ENCODE results near the gene ADAMTS17.

Gene ADAMTS17

DNA sequence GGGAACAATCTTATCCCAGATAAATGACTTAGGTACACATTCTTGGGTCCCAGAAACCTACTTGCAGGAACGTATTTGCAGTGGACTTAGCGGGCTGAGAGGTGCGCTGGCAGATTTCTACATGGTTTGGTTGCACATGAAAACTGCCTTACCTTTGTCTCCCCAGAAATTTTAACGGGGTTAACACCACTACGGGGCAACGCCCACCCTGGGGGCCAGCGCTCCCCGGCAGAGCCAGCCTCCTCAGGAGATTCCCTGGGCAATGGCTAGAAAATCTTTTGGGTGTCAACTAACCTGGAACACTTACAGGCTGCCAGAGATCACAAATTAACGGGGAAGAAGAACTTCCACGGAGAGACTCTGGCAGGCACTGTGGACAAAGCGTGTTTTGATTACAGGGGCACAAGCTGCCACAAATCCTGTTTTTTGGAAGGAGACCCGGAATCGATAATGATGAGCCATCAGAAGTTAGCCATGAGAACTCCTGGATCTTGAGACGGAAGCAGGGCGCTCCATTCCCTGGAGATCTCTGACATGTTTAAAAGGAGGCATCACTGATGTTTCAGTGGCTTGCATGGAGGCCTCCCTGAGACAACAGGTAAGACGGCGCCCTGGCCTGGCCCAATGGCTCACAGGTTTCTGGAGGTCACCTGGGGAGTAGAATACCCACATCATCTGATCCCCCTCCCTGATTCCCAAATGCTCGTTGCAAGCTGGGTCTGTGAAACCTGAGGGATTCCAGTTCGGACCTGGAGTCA is 288.9 kb downstream of the ADAMTS17 start:
- TF ChIP-seq, protein P1, sequence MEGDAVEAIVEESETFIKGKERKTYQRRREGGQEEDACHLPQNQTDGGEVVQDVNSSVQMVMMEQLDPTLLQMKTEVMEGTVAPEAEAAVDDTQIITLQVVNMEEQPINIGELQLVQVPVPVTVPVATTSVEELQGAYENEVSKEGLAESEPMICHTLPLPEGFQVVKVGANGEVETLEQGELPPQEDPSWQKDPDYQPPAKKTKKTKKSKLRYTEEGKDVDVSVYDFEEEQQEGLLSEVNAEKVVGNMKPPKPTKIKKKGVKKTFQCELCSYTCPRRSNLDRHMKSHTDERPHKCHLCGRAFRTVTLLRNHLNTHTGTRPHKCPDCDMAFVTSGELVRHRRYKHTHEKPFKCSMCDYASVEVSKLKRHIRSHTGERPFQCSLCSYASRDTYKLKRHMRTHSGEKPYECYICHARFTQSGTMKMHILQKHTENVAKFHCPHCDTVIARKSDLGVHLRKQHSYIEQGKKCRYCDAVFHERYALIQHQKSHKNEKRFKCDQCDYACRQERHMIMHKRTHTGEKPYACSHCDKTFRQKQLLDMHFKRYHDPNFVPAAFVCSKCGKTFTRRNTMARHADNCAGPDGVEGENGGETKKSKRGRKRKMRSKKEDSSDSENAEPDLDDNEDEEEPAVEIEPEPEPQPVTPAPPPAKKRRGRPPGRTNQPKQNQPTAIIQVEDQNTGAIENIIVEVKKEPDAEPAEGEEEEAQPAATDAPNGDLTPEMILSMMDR (conservative IDR thresholded peaks at IDR 0.05; ENCODE audit: low read length), result no peak
- no peak for DNase-seq (ENCODE audit: low read depth)
- H3K4me3 ChIP-seq (ENCODE audit: low read length), result no peak overlapping the region

DNA sequence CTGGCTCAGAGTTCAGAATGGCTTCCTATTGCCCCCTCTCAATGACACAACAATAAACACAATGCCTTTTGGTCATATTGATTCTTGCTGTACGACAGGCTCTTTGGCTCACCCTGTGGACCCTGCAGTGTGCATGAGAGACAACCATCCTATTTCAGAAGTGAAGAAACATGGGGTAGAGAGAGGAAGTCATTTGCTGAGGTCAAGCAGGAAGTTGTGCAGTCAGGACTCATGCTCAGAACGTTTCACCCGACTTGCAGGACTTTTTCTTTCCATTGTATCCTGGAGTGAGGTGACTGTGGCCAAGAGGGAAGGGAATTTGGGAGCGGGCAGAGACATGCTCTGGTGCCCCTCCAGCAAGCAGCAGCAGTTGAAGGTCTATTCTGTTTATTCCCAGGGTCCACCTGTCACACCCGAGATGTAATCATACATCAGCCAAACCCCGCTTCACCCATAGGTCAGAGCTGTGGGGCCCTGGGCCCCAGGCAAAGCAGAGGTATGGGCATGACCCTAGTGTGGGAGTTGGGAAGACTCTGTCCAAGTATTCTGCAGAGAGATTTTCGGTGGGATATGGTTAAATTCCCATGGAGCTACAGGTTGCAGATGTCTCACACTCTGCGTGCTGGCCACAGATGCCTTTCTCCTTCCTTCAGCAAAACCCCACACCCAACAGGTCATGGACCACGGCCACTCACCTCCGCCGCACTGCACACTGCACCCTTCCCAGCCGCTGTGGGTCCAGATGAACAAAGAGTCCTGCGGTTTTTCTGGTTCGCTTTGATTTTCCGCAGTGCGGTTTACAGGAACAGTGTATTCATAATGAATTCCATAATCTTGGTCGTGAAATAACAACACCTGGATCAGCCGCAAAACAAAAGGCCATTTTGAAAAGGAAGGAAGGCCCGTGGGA is 290.6 kb downstream of the ADAMTS17 start:
- TF ChIP-seq, protein P1 (conservative IDR thresholded peaks at IDR 0.05; ENCODE audit: low read length), result no peak
- H3K4me3 ChIP-seq (ENCODE audit: low read length), result no peak overlapping the region
- no peak for DNase-seq (ENCODE audit: low read depth)

DNA sequence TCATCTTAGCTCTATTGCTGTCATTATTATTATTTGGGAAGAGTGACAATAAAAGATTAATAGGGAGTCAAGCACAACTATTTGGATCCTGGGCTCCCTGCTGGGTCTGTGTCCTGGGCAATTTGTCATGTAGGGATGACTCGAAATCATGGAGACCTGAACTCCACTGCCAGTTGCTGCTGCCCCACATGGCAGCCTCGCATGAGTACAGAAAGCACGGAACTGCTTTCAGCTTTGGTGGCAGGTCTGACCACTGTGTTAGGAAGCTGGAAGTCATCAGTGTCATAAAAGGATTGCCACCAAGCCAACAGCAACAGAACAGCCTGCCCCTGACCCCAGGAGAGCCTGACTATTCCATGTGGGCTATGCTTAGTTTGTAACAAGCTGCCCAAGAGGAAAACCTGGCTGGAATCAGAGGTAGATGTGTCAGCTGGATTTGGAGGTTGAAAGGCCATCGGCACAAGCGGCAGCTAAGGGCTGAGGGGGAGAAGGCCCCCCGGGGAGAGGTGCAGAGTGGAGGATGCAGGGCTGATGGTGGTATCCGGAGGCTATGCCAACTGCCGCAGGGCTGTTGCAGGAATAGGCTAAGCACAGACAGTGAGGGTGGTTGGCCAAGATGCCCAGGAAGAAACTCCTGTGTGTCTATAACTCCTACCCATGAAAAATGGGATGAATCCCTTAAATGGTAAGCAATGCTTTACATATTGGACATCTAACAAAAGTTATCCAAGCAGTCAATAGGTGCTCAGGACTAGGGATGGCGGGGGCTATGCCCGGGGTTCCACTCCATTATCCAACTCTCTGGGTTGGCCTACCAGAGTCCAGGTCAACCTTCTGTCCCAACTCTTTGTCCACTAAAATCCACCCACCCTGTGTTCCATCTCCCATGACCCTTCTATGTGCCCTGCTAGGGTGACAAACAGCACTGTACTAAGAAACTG is 291.6 kb downstream of the ADAMTS17 start:
- DNase-seq (ENCODE audit: low read depth), result no peak
- TF ChIP-seq, protein P1 (conservative IDR thresholded peaks at IDR 0.05; ENCODE audit: low read length), result no peak
- no peak overlapping the region for H3K4me3 ChIP-seq (ENCODE audit: low read length)

DNA sequence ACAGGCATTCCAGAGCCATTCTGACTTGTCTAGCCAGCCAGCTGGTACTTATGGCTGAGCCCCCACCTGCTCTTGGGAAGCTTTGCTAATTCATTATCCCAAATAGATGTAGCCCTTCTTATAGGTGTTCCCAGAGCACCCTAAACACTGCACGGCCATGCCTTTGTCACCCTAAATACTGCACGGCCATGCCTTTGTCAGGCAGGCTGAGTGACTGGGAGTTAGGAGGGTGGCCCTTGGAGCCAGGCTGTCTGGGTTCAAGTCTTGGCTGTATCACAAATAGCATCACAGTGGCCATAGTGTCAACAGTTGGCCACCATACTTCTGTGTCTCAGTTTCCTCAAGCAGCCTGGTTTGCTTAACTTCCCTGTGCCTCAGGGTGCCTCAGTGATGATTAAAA is 292.3 kb downstream of the ADAMTS17 start:
- no peak for DNase-seq (ENCODE audit: low read depth)
- TF ChIP-seq, protein P1 (conservative IDR thresholded peaks at IDR 0.05; ENCODE audit: low read length), result no peak
- no peak overlapping the region for H3K4me3 ChIP-seq (ENCODE audit: low read length)

DNA sequence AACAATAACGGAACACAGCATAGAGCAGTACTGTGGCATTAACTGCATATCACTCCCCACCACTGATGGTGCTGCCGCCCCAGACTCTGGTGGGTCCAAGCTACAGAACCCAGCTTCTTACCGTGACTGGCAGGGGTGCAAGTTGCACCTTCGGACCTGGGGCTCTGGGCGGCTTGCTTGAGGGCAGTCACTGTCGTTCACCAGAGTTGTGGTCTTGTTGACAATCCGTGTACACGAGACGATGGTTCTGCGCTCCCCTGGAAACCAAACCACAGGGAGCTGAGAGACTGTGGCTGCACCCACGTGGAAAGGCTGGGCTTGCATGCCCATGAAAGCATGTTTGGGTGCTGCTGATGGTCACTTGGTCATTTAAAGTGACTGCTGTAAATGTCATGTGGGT is 293.0 kb downstream of the ADAMTS17 start:
- TF ChIP-seq, protein P1 (conservative IDR thresholded peaks at IDR 0.05; ENCODE audit: low read length), result no peak
- no peak overlapping the region for H3K4me3 ChIP-seq (ENCODE audit: low read length)

DNA sequence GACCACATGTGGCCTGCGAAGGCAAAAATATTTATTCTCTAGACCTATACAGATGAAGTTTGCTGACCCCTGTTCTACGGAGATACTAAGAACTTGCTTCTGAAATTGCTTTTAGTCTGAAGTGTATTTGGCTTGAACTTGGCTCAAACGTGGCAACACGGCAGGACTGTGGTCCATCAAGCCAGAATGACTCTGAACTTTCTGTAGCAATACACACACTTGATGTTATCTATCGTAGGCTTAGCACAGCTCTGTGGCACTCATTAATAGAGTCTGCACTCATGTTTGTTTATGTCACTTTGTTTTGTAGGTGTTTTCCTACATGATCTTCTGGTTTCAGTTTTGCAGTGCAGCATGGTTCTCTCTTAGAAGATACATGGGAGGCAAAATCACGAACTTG is 298.1 kb downstream of the ADAMTS17 start:
- TF ChIP-seq, protein P1 (conservative IDR thresholded peaks at IDR 0.05; ENCODE audit: low read length), result no peak
- no peak overlapping the region for H3K4me3 ChIP-seq (ENCODE audit: low read length)

More for the DNA sequence above, 293.0 kb downstream of the ADAMTS17 start:
- no peak for DNase-seq (ENCODE audit: low read depth)

More for the DNA sequence above, 298.1 kb downstream of the ADAMTS17 start:
- DNase-seq (ENCODE audit: low read depth), result no peak
